SU-DHL-6 (cell line): ENCODE measurements around the gene MIOS.

Experiments used
- CTCF ChIP-seq: fragments of 200-600 bp; sonication (generic); IDR thresholded peaks from one replicate; pipeline ENCODE4 v1.5.1; 2017; ENCODE audit warnings: antibody characterized with exemption, mild to moderate bottlenecking, low read length, moderate library complexity; ENCODE audit not compliant: insufficient read depth, poor library complexity, severe bottlenecking
- EZH2phosphoT487 ChIP-seq: fragments of 200-600 bp; sonication (generic), shearing (Covaris generic); conservative IDR thresholded peaks from 2 replicates; pipeline ENCODE4 v1.6.1; 2018; ENCODE audit warnings: mild to moderate bottlenecking, antibody characterized with exemption, low read length, moderate library complexity, mixed read lengths

- no peak for TF ChIP-seq CTCF
- no peak for TF ChIP-seq EZH2phosphoT487
These were observed 16.0 kb upstream of the MIOS start for GRCh38 chr7:7550663-7551062.
